Loucy (cell line): ENCODE data around the gene MKLN1.

ENCODE experiments used
- EZH2phosphoT487 ChIP-seq: fragments of 200-600 bp; IDR thresholded peaks from 2 replicates; pipeline ENCODE4 v1.6.1; 2018; ENCODE audit warnings: antibody characterized with exemption, mild to moderate bottlenecking, moderate library complexity, borderline replicate concordance
- TF ChIP-seq, protein P1 (sequence below): fragments of 200-600 bp; sonication (generic); conservative IDR thresholded peaks from 2 replicates; pipeline ENCODE4 v1.5.1; 2014; ENCODE audit warnings: mild to moderate bottlenecking, antibody characterized with exemption, low read length

DNA sequence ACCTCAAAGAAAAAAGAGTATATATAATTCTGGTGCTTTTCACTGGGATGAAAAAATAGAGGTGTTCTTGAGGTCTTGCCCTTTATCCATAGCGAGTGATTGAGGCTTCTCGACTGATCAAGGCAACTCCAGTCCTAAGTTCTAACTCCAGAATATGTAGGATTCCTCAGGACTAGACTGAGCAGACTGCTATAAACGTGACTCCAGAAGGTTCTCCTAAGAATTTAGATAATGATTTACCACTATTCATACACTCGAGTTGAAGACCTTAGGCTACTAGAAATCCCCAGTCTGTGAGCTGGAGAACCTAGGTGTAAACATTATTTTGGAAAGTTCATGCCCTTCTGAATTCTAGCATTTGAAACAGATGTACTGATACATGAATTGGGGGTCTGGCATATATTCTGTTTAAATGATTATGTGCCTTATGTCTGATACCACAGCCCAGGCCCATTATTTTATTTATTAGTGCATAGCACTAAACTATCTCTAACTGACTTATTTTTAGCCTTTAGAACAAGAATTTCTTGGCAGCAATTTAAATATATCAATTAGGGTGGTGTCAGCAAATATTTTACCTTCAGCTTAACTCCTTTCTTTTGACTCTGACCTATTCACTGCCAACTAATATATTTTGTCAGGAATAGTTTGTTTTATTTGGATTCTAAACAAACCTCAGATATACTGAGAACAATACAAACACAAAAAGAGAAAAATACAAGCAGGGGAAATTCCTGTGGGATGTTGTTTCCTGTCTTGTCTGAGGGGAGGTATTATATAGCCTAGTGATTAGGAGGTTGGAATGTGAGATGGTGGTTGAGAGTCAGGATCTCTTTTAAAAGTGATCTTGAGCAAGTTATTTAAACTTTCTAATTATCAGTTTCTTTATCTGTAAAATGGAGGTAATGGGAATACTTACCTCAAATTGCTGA lies 153.0 kb downstream of the MKLN1 start:
- TF ChIP-seq, protein P1, sequence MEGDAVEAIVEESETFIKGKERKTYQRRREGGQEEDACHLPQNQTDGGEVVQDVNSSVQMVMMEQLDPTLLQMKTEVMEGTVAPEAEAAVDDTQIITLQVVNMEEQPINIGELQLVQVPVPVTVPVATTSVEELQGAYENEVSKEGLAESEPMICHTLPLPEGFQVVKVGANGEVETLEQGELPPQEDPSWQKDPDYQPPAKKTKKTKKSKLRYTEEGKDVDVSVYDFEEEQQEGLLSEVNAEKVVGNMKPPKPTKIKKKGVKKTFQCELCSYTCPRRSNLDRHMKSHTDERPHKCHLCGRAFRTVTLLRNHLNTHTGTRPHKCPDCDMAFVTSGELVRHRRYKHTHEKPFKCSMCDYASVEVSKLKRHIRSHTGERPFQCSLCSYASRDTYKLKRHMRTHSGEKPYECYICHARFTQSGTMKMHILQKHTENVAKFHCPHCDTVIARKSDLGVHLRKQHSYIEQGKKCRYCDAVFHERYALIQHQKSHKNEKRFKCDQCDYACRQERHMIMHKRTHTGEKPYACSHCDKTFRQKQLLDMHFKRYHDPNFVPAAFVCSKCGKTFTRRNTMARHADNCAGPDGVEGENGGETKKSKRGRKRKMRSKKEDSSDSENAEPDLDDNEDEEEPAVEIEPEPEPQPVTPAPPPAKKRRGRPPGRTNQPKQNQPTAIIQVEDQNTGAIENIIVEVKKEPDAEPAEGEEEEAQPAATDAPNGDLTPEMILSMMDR, result no peak
- TF ChIP-seq EZH2phosphoT487, result no peak
